Tibial nerve (tissue), 4 donors: Measurements from ENCODE around the gene TTC28. TPM values are rescaled to one million over a fixed set of nuclear protein-coding genes. Genes with fewer than 3 reads are reported as not detected.

Experiments used
- DNase-seq, 2 donors: peaks; one replicate each; pipeline ENCODE4 v3.0.0-alpha.2; 2019; ENCODE audit warnings: low spot score in 2 of 2
- H3K27ac ChIP-seq, 4 donors: fragments of 200-600 bp; sonication (generic) in 3 of 4; one replicate each; pipeline ENCODE4 v1.5.1; 2017 to 2019; ENCODE audit warnings: mild to moderate bottlenecking in 1 of 4
- H3K27me3 ChIP-seq, 2 donors: fragments of 200-600 bp; sonication (generic) in 1 of 2; one replicate each; pipeline versions ENCODE4 v1.5.1 to v1.6.0; 2017 to 2019
- H3K36me3 ChIP-seq, 3 donors: fragments of 200-600 bp; sonication (generic); one replicate each; pipeline ENCODE4 v1.5.1; 2018 to 2019
- H3K4me1 ChIP-seq, 4 donors: fragments of 200-600 bp; sonication (generic) in 3 of 4; one replicate each; pipeline ENCODE4 v1.5.1; 2017 to 2019
- H3K4me3 ChIP-seq, 4 donors: fragments of 200-600 bp; sonication (generic) in 3 of 4; one replicate each; pipeline ENCODE4 v1.5.1; 2017 to 2019; ENCODE audit warnings: mild to moderate bottlenecking in 1 of 4, moderate library complexity in 1 of 4
- H3K9me3 ChIP-seq, 4 donors: fragments of 200-600 bp; sonication (generic) in 3 of 4; one replicate each; pipeline ENCODE4 v1.5.1; 2017 to 2019
- CTCF ChIP-seq, 5 experiments: fragments of 200-600 bp in 3 of 5; fragments of 450-650 bp in 2 of 5; sonication (generic) in 3 of 5; IDR thresholded peaks; one replicate each; pipeline ENCODE4 v1.5.1; 2016 to 2019; ENCODE audit warnings: antibody characterized with exemption in 5 of 5, mild to moderate bottlenecking in 3 of 5, moderate library complexity in 2 of 5
- EP300 ChIP-seq, 2 donors: sonication (generic); formaldehyde crosslinking; IDR thresholded peaks; one replicate each; pipeline ENCODE4 v1.6.1; 2017; ENCODE audit warnings: antibody characterized with exemption in 2 of 2, mild to moderate bottlenecking in 1 of 2
- POLR2A ChIP-seq, 2 donors: fragments of 450-650 bp; IDR thresholded peaks; one replicate each; pipeline ENCODE4 v1.6.1; 2017; ENCODE audit warnings: antibody characterized with exemption in 2 of 2, mild to moderate bottlenecking in 2 of 2, moderate library complexity in 2 of 2
- WGBS, 2 donors: methylation state at CpG; one replicate each; pipeline ENCODE4 v1.1.5; 2018; 5-methylcytosine and 5-hydroxymethylcytosine counted together
- total RNA-seq, 4 donors: library from RNA; depleted of rRNA; stranded (reverse); fragments of >200 nt; gene quantifications; one replicate each; pipeline ENCODE4 v1.1.0, GENCODE V29; 2016

The TTC28 gene
- total RNA-seq, 4 donors from 2014 or later: 83.9 to 177 (median 128) TPM

GRCh38 chr22:27976586-27976985 is 703.1 kb downstream of the TTC28 start:
- no peak for DNase-seq
- H3K9me3 ChIP-seq: peaks cover 0 to 8% (median 0%) of the 10 kb centered on the region in 4 donors
- WGBS, 2 donors: 62 to 75% methylated on average over 3 of the region's 3 CpGs
- peaks cover 0 to 34% (median 0%) of the 10 kb centered on the region in 3 donors for H3K36me3 ChIP-seq
- no peak for TF ChIP-seq CTCF (IDR thresholded peaks at IDR 0.05)
- TF ChIP-seq EP300 (IDR thresholded peaks at IDR 0.05): no peak
- TF ChIP-seq POLR2A (IDR thresholded peaks at IDR 0.05): no peak
- H3K27me3 ChIP-seq: no peaks in the 10 kb centered on the region
- H3K4me1 ChIP-seq: peaks cover 0 to 6% (median 0%) of the 10 kb centered on the region in 4 donors
- H3K4me3 ChIP-seq: no peak overlapping the region
- no peak overlapping the region for H3K27ac ChIP-seq

GRCh38 chr22:27975381-27976013 is 704.1 kb downstream of the TTC28 start:
- no peak for TF ChIP-seq POLR2A (IDR thresholded peaks at IDR 0.05)
- no peak for TF ChIP-seq CTCF (IDR thresholded peaks at IDR 0.05)
- TF ChIP-seq EP300 (IDR thresholded peaks at IDR 0.05): no peak
- WGBS, 2 donors: 72 to 75% methylated on average over 16 of the region's 16 CpGs
- no peak for DNase-seq
- Histone ChIP-seq H3K4me3 (no peak overlapping the region), H3K36me3 (peaks cover 0 to 32% (median 0%) of the 10 kb centered on the region in 3 donors), H3K27me3 (no peaks in the 10 kb centered on the region), H3K27ac (no peak overlapping the region), H3K4me1 (peaks cover 0 to 6% (median 0%) of the 10 kb centered on the region in 4 donors), H3K9me3 (peaks cover 0 to 17% (median 0%) of the 10 kb centered on the region in 4 donors)

DNA sequence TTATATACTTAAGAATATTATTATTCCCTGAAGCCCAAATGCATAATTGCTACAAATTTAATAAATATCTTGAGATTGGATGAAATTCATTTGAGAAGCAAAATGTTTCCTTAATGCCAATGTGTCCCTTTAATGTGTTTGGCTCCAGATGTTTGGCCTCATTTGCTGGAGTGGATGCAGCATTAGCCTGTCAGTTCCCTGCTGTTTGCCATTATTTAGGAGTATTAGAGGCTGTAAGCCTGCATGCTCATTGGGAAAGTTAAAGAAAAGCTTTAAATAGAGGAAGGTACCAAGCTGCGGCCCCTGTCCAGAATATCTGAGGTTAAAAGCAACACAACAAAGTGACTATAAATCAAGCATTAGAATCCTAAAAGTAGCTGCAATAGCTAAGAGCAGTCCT is 705.8 kb downstream of the TTC28 start:
- Histone ChIP-seq H3K4me3 (no peak overlapping the region), H3K27me3 (no peaks in the 10 kb centered on the region), H3K36me3 (peaks cover 0 to 39% (median 0%) of the 10 kb centered on the region in 3 donors), H3K4me1 (peaks cover 0 to 6% (median 0%) of the 10 kb centered on the region in 4 donors), H3K27ac (no peak overlapping the region), H3K9me3 (peaks cover 0 to 30% (median 2%) of the 10 kb centered on the region in 4 donors)
- 57 to 65% methylated on average over 1 of the region's 1 CpG for WGBS, 2 donors
- no peak for DNase-seq
- no peak for TF ChIP-seq EP300 (IDR thresholded peaks at IDR 0.05)
- no peak for TF ChIP-seq CTCF (IDR thresholded peaks at IDR 0.05)
- no peak for TF ChIP-seq POLR2A (IDR thresholded peaks at IDR 0.05)

GRCh38 chr22:27972732-27973698 is 706.6 kb downstream of the TTC28 start:
- peaks cover 0 to 34% (median 0%) of the 10 kb centered on the region in 3 donors for H3K36me3 ChIP-seq
- peaks cover 0 to 6% (median 0%) of the 10 kb centered on the region in 4 donors for H3K4me1 ChIP-seq
- no peak for DNase-seq
- no peak overlapping the region for H3K4me3 ChIP-seq
- H3K27ac ChIP-seq: no peak overlapping the region
- WGBS, 2 donors: 72 to 79% methylated on average over 9 of the region's 9 CpGs
- peaks cover 0 to 30% (median 2%) of the 10 kb centered on the region in 4 donors for H3K9me3 ChIP-seq
- H3K27me3 ChIP-seq: no peaks in the 10 kb centered on the region
- no peak for TF ChIP-seq POLR2A (IDR thresholded peaks at IDR 0.05)
- TF ChIP-seq EP300 (IDR thresholded peaks at IDR 0.05): no peak
- TF ChIP-seq CTCF (IDR thresholded peaks at IDR 0.05): no peak
